GM13976 (cell line): Measurements from ENCODE around the gene SLC6A16.

Source experiments
- DNase-seq: peaks from one replicate; pipeline ENCODE4 v3.0.0; 2012; ENCODE audit warnings: low spot score
- CTCF ChIP-seq: IDR thresholded peaks from 2 replicates; pipeline ENCODE4 v1.5.1; 2012; ENCODE audit warnings: borderline replicate concordance, mild to moderate bottlenecking; ENCODE audit not compliant: insufficient read depth; ENCODE audit errors: extremely low read depth, missing control alignments, control extremely low read depth
- in situ Hi-C: fragments of 300-500 bp; cut with MboI; formaldehyde crosslinking; loops from one replicate; pipeline ENCODE4 v1.12.0; 2022; ENCODE audit warnings: low sequenced_read_pairs, mixed read lengths, inconsistent platforms; ENCODE audit not compliant: unreplicated experiment

SLC6A16 gene

GRCh38 chr19:49247676-49248075 is 77.3 kb downstream of the SLC6A16 start:
- no peak for TF ChIP-seq CTCF
- in situ Hi-C loops = no loop called here
- no peak for DNase-seq

- TF ChIP-seq CTCF = no peak
- DNase-seq = no peak
- in situ Hi-C loops = no loop called here
Observed at GRCh38 chr19:49244256-49244655, 80.7 kb downstream of the SLC6A16 start.

- in situ Hi-C loops = no loop called here
- TF ChIP-seq CTCF = no peak
- no peak for DNase-seq
Observed at GRCh38 chr19:49243726-49244125, 81.3 kb downstream of the SLC6A16 start.

- DNase-seq = no peak
- TF ChIP-seq CTCF = no peak
- in situ Hi-C loops = no loop called here
Observed at GRCh38 chr19:49243129-49243528, 81.9 kb downstream of the SLC6A16 start.

GRCh38 chr19:49241769-49242168 is 83.2 kb downstream of the SLC6A16 start:
- DNase-seq = no peak
- TF ChIP-seq CTCF = no peak
- in situ Hi-C loops = no loop called here
